CD4-positive, alpha-beta T cell treated with Interleukin-21 for 1 hour (primary cell): ENCODE results near the gene NCOA4.
A peak's percentile ranks its signal among the peaks of the same experiment; 100 is the strongest.
"Not testable (repeated sequence)": the region's sequence is repeated elsewhere in the genome, so short reads cannot be mapped to it uniquely, and the experiment has no call there.

ENCODE experiments used
- DNase-seq: peaks from one replicate; pipeline ENCODE4 v3.0.0-alpha.2; 2020

NCOA4 gene

GRCh38 chr10:46019177-46019528, 11.3 kb downstream of the NCOA4 start:
- DNase-seq, result no peak

- no peak for DNase-seq
Observed at GRCh38 chr10:46018453-46019176, 11.8 kb downstream of the NCOA4 start.

GRCh38 chr10:46017733-46018132, 12.7 kb downstream of the NCOA4 start:
- DNase-seq, result no peak

GRCh38 chr10:46016811-46017210, 13.6 kb downstream of the NCOA4 start:
- no peak for DNase-seq

- no peak for DNase-seq
Observed at GRCh38 chr10:46016190-46016589, 14.2 kb downstream of the NCOA4 start.

- DNase-seq, result no peak
Observed at GRCh38 chr10:46014683-46015405, 15.6 kb downstream of the NCOA4 start.

- DNase-seq, result no peak
Observed at GRCh38 chr10:46014206-46014605, 16.2 kb downstream of the NCOA4 start.

GRCh38 chr10:46012746-46013145, 17.7 kb downstream of the NCOA4 start:
- DNase-seq, result no peak

GRCh38 chr10:46006219-46006618, 24.2 kb downstream of the NCOA4 start:
- DNase-seq, result no peak

GRCh38 chr10:46005383-46005782, 25.0 kb downstream of the NCOA4 start:
- no peak for DNase-seq

- DNase-seq, result no peak
Observed at GRCh38 chr10:46004963-46005362, 25.5 kb downstream of the NCOA4 start.

- DNase-seq, result no peak
Observed at GRCh38 chr10:46002916-46003693, 27.3 kb downstream of the NCOA4 start.

- not testable (repeated sequence) for DNase-seq
Observed at GRCh38 chr10:46002189-46002687, 28.2 kb downstream of the NCOA4 start.

- DNase-seq, result no peak
Observed at GRCh38 chr10:46001187-46001756, 29.2 kb downstream of the NCOA4 start.

GRCh38 chr10:46000538-46000937, 29.9 kb downstream of the NCOA4 start:
- no peak for DNase-seq

GRCh38 chr10:45999955-46000354, 30.5 kb downstream of the NCOA4 start:
- not testable (repeated sequence) for DNase-seq

- no peak for DNase-seq
Observed at GRCh38 chr10:45997994-45998763, 32.2 kb downstream of the NCOA4 start.

- DNase-seq, result no peak
Observed at GRCh38 chr10:45997557-45997956, 32.9 kb downstream of the NCOA4 start.

- DNase-seq, result not testable (repeated sequence)
Observed at GRCh38 chr10:45985590-45985989, 44.8 kb downstream of the NCOA4 start.

- not testable (repeated sequence) for DNase-seq
Observed at GRCh38 chr10:45984473-45984872, 46.0 kb downstream of the NCOA4 start.

GRCh38 chr10:45983538-45984186, 46.8 kb downstream of the NCOA4 start:
- peak; percentile 72 for DNase-seq

- DNase-seq, result not testable (repeated sequence)
Observed at GRCh38 chr10:45981367-45981766, 49.1 kb downstream of the NCOA4 start.
